SK-N-MC (cell line): ENCODE data around the gene DNAH10.

ENCODE experiments used
- EZH2 ChIP-seq: fragments of 200-600 bp; sonication (generic); IDR thresholded peaks from one replicate; pipeline ENCODE4 v1.6.1; 2017; ENCODE audit warnings: antibody characterized with exemption
- FOXP2 ChIP-seq: optimal IDR thresholded peaks from 2 replicates; pipeline ENCODE3; 2011; ENCODE audit warnings: mild to moderate bottlenecking, moderate library complexity; ENCODE audit not compliant: insufficient read depth; ENCODE audit errors: extremely low read length, control extremely low read depth
- POLR2AphosphoS5 ChIP-seq: IDR thresholded peaks from 2 replicates; pipeline ENCODE4 v1.6.1; 2012; ENCODE audit warnings: mild to moderate bottlenecking, low read depth, low read length, borderline replicate concordance

DNA sequence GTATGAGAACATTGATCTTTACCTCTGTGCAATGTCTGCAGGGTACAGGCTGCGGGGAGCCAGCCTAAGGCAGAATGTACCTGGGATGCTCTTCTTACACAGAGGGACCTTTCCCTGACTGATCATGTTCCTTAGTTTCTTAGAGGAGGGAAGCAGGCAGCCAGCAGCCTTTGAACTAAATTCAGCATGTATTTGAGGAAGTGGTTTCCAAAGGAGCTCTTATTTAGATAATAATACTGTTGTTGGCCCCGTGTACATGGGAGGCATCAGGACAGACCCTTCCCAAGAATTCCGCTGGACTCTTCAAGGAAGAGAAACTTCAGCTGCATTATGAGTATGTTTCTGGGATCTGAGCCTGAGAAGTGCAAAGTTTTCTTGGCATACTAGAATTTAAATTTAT, 111.7 kb downstream of the DNAH10 start:
- TF ChIP-seq POLR2AphosphoS5 (no peak), EZH2 (no peak), FOXP2 (no peak)
